Nephron (organoid): ENCODE results near the gene ABHD11.

Source experiments
- H3K27ac Mint-ChIP-seq, 3 experiments: 2 replicates each; pipeline ENCODE4 v1.8.0; 2020; ENCODE audit warnings: mixed read lengths in 3 of 3, mild to moderate bottlenecking in 2 of 3, moderate library complexity in 1 of 3
- H3K27me3 Mint-ChIP-seq: 2 replicates; pipeline ENCODE4 v1.8.0; 2021; ENCODE audit warnings: low read depth, mild to moderate bottlenecking, moderate library complexity, mixed read lengths
- H3K36me3 Mint-ChIP-seq: 2 replicates; pipeline ENCODE4 v1.8.0; 2020; ENCODE audit warnings: low read depth, mixed read lengths
- H3K4me1 Mint-ChIP-seq: 2 replicates; pipeline ENCODE4 v1.8.0; 2020; ENCODE audit warnings: mixed read lengths
- H3K4me3 Mint-ChIP-seq, 3 experiments: 2 replicates each; pipeline ENCODE4 v1.8.0; 2020; ENCODE audit warnings: mild to moderate bottlenecking in 3 of 3, mixed read lengths in 3 of 3, moderate library complexity in 2 of 3
- H3K9me3 Mint-ChIP-seq: 2 replicates; pipeline ENCODE4 v1.8.0; 2020; ENCODE audit warnings: mixed read lengths
- TF ChIP-seq, protein P1 (sequence below), 3 experiments: fragments of 200-600 bp; sonication (generic); IDR thresholded peaks; one replicate each; pipeline ENCODE4 v1.5.0; 2021; ENCODE audit warnings: antibody characterized with exemption in 3 of 3; ENCODE audit not compliant: unreplicated experiment in 3 of 3

ABHD11 gene

DNA sequence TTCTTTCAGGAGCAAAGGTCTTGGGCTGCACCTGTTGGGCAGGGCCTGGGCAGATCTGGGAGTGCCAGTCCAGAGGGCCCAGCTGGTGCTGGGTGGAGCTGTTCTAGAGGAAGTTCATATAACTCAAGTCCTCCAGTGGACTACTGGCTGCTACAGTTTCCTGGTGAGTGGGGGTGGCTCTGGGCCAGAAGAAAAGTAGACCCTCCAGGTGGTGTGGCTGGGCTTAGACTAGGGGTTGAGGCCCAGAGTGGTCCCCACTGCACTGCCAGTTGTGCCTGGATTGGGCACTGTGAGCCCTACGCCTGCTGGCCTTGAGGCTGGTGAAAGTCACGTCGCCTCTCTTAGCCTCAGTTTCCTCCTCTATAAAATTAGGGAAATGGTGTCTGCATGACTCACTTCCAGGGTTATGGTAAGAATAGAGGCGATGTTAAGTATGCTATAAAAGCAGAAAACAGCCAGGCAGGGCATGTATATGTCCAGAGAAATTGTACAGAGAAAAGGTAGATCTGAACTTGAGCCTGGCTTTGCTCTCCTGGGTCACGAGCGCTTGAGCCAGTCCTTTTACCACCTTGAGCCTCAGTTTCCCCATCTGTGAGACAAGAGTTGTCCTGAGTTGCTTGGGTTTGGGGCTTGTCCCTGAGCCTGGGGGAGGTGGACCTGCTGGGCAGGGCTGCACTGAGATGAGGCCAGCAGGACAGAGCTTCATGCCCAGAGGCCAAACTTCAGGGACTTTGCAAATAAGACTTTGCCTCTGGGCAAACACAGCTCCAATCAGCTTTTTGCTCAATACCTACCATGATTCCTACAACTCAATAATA lies 35.3 kb upstream of the ABHD11 start:
- TF ChIP-seq, protein P1, sequence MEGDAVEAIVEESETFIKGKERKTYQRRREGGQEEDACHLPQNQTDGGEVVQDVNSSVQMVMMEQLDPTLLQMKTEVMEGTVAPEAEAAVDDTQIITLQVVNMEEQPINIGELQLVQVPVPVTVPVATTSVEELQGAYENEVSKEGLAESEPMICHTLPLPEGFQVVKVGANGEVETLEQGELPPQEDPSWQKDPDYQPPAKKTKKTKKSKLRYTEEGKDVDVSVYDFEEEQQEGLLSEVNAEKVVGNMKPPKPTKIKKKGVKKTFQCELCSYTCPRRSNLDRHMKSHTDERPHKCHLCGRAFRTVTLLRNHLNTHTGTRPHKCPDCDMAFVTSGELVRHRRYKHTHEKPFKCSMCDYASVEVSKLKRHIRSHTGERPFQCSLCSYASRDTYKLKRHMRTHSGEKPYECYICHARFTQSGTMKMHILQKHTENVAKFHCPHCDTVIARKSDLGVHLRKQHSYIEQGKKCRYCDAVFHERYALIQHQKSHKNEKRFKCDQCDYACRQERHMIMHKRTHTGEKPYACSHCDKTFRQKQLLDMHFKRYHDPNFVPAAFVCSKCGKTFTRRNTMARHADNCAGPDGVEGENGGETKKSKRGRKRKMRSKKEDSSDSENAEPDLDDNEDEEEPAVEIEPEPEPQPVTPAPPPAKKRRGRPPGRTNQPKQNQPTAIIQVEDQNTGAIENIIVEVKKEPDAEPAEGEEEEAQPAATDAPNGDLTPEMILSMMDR (IDR thresholded peaks at IDR 0.05; ENCODE audit: unreplicated experiment in 3 of 3): no peak
- no peak overlapping the region for H3K4me3 Mint-ChIP-seq
- no peaks in the 10 kb centered on the region for H3K4me1 Mint-ChIP-seq

DNA sequence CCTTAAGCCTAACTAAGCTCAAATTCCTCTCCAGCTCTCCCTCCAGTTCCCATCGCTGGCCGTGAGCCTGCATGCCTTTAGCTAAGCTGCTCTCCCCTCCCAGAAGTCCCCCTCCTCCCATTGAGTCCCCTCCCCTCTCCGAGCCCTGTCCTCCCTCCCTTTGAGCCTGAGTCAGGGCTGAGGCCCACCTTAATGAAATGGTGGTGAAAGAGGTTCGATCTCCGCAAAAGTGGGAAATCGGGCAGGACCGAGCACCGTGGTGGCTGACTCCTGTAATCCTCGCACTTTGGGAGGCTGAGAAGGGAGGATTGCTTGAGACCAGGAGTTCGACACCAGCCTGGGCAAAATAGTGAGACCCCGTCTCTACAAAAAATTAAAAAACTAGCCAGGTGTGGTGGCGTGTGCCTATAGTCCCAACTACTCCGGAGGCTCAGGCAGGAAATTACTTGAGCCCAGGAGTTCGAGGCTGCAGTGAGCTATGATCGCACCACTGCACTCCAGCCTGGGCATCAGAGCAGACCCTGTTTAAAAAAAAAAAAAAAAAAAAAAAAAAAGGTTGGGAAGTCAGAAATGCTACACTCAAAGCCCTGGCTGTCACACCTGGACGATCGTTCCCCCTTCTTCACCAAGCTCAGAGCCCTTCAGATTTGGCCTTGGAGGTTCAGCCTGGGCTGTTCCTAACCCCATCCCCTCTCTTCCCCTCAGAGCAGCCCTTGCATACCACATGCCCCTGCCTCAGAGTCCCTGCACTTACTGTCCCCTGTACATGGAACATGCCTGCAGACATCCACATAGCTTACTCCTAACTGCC lies 32.5 kb upstream of the ABHD11 start:
- Mint-ChIP-seq H3K27me3 (peaks cover 61% of the 10 kb centered on the region), H3K9me3 (no peaks in the 10 kb centered on the region), H3K4me1 (no peaks in the 10 kb centered on the region), H3K4me3 (peak overlapping the region; percentile 70 to 77 (median 73)), H3K36me3 (no peaks in the 10 kb centered on the region), H3K27ac (peak overlapping the region in 2 of 3 experiments; percentile 43 to 81)
- TF ChIP-seq, protein P1 (IDR thresholded peaks at IDR 0.05; ENCODE audit: unreplicated experiment in 3 of 3): no peak

More for the DNA sequence above, 35.3 kb upstream of the ABHD11 start:
- Mint-ChIP-seq H3K27ac (no peak overlapping the region), H3K9me3 (no peaks in the 10 kb centered on the region), H3K36me3 (no peaks in the 10 kb centered on the region), H3K27me3 (peaks cover 44% of the 10 kb centered on the region)

DNA sequence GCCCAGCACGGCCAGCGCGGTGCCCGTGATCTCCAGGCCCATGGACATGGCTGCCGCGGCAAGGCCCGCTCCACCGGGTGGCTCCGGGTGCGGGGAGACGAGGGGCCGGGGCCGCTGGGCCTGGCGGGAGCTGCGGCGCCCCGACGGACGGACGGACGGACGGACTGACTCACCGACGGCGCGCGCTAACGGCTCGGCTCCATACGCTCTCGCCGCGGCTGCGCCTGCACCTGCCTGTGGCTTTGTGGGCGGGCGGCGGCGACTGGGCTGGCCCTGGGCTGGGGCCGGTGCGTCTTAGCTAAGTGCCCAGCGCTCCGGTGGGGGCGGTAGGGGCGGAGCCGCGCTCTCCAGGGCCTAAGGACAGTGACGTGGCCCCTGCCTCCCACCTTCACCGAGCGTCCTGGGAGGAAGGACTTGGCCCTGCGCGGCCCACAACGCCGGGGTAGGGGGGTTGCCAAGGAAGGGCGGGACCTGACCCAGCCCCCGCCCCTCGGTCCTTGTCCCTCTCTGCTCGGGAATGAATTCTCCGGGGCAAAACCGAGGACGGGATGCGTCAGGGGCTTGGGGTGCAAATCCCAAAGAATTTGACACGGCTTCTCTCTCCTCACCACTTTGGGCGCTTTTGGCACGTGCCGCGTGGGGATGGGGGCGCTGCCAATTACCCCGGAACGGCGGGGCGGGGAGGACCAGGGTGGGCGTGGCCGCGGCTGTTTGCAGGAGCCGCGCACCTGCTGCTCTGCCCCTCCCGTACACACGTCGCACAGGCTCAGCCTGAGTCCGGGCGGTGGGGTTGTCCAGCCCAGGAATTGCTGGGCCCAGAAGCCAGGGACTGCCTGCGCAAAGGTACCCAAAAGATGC lies 31.6 kb upstream of the ABHD11 start, which contains the start of gene CLDN3:
TSS of gene CLDN3 (minus strand) at position 269 of the 858 bp plus-strand sequence. CDS start at position 48, 221 bp downstream.
- Mint-ChIP-seq H3K9me3 (no peaks in the 10 kb centered on the region), H3K4me1 (no peaks in the 10 kb centered on the region), H3K27ac (peak within 1 kb of the TSS in 2 of 3 experiments; percentile 43 to 81), H3K36me3 (no peaks in the 10 kb centered on the region), H3K27me3 (peaks cover 64% of the 10 kb centered on the region), H3K4me3 (peak within 1 kb of the TSS; percentile 65 to 77 (median 73))
- TF ChIP-seq, protein P1 (IDR thresholded peaks at IDR 0.05; ENCODE audit: unreplicated experiment in 3 of 3): no peak

DNA sequence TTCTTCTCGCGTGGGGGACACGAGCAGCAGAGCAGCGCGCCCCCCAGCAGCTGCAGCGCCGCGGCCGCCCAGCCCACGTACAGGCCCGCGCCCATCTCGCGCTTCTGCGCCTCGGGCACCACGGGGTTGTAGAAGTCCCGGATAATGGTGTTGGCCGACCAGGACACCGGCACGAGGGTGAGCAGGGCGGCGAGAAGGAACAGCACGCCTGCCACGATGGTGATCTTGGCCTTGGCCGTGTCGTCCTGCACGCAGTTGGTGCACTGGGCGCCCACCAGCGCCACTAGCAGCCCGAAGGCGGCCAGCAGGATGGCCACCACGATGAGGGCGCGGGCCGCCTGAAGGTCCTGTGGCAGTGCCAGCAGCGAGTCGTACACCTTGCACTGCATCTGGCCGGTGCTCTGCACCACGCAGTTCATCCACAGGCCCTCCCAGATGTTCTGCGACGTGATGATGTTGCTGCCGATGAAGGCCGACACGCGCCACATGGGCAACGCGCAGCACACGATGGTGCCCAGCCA lies 30.9 kb upstream of the ABHD11 start:
- H3K4me3 Mint-ChIP-seq: peak overlapping the region in 2 of 3 experiments; percentile 70 to 73
- no peaks in the 10 kb centered on the region for H3K36me3 Mint-ChIP-seq
- TF ChIP-seq, protein P1 (IDR thresholded peaks at IDR 0.05; ENCODE audit: unreplicated experiment in 3 of 3): no peak
- H3K27ac Mint-ChIP-seq: no peak overlapping the region
- H3K9me3 Mint-ChIP-seq: no peaks in the 10 kb centered on the region
- no peaks in the 10 kb centered on the region for H3K4me1 Mint-ChIP-seq
- peaks cover 61% of the 10 kb centered on the region for H3K27me3 Mint-ChIP-seq
